HFFc6 (cell line): ENCODE data around the gene FBXO7. TPM values are rescaled to one million over a fixed set of nuclear protein-coding genes. Genes with fewer than 3 reads are reported as not detected.

Source experiments
- DNase-seq: peaks from one replicate; pipeline ENCODE4 v3.0.0-alpha.2; 2018
- H3K27ac Mint-ChIP-seq: 2 replicates; pipeline ENCODE4 v1.8.0; 2020; ENCODE audit warnings: mild to moderate bottlenecking, mixed read lengths
- H3K27me3 Mint-ChIP-seq: 2 replicates; pipeline ENCODE4 v1.8.0; 2021; ENCODE audit warnings: mild to moderate bottlenecking, moderate library complexity, mixed read lengths; ENCODE audit not compliant: insufficient read depth
- H3K36me3 Mint-ChIP-seq: 2 replicates; pipeline ENCODE4 v1.8.0; 2021; ENCODE audit warnings: low read depth, mixed read lengths
- H3K4me1 Mint-ChIP-seq: 2 replicates; pipeline ENCODE4 v1.8.0; 2020; ENCODE audit warnings: low read depth, mixed read lengths
- H3K4me3 Mint-ChIP-seq: 2 replicates; pipeline ENCODE4 v1.8.0; 2020; ENCODE audit warnings: mild to moderate bottlenecking, moderate library complexity, mixed read lengths
- H3K9me3 Mint-ChIP-seq: 2 replicates; pipeline ENCODE4 v1.8.0; 2020; ENCODE audit warnings: mild to moderate bottlenecking, mixed read lengths
- total RNA-seq, 6 experiments: library from RNA; stranded (reverse); fragmentation: NEBNext Ultra II Directional; extraction: Animal tissue kit (Norgen Biotek cat#: 25700); gene quantifications; 2 replicates in 1 of 6; 3 replicates in 5 of 6; pipeline ENCODE4 v1.2.3, GENCODE V29; 2021
- TF ChIP-seq, protein P1 (sequence below): fragments of 200-600 bp; sonication (generic); IDR thresholded peaks from 2 replicates; pipeline ENCODE4 v1.5.0; 2021; ENCODE audit warnings: antibody characterized with exemption, mild to moderate bottlenecking

FBXO7 gene
- total RNA-seq, 6 experiments from 2014 or later: 61.6 to 81.7 (median 70.8) TPM

- Mint-ChIP-seq H3K4me3 (no peak overlapping the region), H3K36me3 (no peaks in the 10 kb centered on the region), H3K27ac (no peak overlapping the region), H3K4me1 (peaks cover 33% of the 10 kb centered on the region), H3K27me3 (peaks cover 3% of the 10 kb centered on the region), H3K9me3 (no peaks in the 10 kb centered on the region)
- no peak for DNase-seq
- TF ChIP-seq, protein P1, sequence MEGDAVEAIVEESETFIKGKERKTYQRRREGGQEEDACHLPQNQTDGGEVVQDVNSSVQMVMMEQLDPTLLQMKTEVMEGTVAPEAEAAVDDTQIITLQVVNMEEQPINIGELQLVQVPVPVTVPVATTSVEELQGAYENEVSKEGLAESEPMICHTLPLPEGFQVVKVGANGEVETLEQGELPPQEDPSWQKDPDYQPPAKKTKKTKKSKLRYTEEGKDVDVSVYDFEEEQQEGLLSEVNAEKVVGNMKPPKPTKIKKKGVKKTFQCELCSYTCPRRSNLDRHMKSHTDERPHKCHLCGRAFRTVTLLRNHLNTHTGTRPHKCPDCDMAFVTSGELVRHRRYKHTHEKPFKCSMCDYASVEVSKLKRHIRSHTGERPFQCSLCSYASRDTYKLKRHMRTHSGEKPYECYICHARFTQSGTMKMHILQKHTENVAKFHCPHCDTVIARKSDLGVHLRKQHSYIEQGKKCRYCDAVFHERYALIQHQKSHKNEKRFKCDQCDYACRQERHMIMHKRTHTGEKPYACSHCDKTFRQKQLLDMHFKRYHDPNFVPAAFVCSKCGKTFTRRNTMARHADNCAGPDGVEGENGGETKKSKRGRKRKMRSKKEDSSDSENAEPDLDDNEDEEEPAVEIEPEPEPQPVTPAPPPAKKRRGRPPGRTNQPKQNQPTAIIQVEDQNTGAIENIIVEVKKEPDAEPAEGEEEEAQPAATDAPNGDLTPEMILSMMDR: no peak
These were observed 72.3 kb downstream of the FBXO7 start for GRCh38 chr22:32546935-32547334.

DNA sequence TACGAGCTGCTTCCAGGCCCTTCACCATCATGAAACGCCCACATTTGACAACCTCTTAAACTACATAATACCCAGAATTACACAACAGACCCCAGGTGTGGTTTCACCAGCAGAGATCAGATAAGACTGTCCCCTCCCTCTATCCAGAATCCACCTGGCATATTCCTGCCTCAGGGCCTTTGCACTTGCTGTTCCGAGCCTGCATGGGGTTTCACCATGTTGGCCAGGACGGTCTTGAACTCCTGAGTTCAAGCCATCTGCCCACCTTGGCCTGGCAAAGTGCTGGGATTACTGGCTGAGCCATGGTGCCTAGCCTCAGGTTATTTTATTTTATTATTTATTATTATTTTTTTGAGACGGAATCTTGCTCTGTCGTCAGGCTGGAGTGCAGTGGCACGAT, 73.4 kb downstream of the FBXO7 start:
- Mint-ChIP-seq H3K4me1 (peaks cover 33% of the 10 kb centered on the region), H3K36me3 (no peaks in the 10 kb centered on the region), H3K4me3 (no peak overlapping the region), H3K27ac (no peak overlapping the region), H3K9me3 (no peaks in the 10 kb centered on the region), H3K27me3 (peaks cover 8% of the 10 kb centered on the region)
- TF ChIP-seq, protein P1: no peak
- no peak for DNase-seq

Other genes with a start within 250 kb of the FBXO7 start
- not detected for gene SLC5A4, start 219.5 kb upstream of the FBXO7 start, total RNA-seq
- not detected for gene RFPL3, start 116.9 kb upstream of the FBXO7 start, total RNA-seq
- 10 to 100 TPM; 89.9 to 95.6 (median 92.4) TPM for gene RTCB, start 62.6 kb upstream of the FBXO7 start, total RNA-seq
- gene BPIFC, start 10.4 kb upstream of the FBXO7 start, total RNA-seq: not detected